GM23338 (cell line): Measurements from ENCODE around the gene KCNG3.

Experiments
- CREB1 ChIP-seq: fragments of 250-450 bp; sonication (Bioruptor Pico); IDR thresholded peaks from 2 replicates; pipeline ENCODE4 v1.5.0; 2020; ENCODE audit warnings: low read depth, mild to moderate bottlenecking, moderate library complexity
- EZH2 ChIP-seq: fragments of 200-600 bp; sonication (generic); IDR thresholded peaks from one replicate; pipeline ENCODE4 v1.8.0; 2017; ENCODE audit warnings: antibody characterized with exemption, mild to moderate bottlenecking, low read depth; ENCODE audit not compliant: unreplicated experiment
- POLR2AphosphoS5 ChIP-seq: IDR thresholded peaks from 2 replicates; pipeline ENCODE4 v1.6.1; 2016; ENCODE audit warnings: antibody characterized with exemption, low read depth
- ZNF114 ChIP-seq: fragments of 250-450 bp; sonication (Bioruptor Pico); IDR thresholded peaks from 2 replicates; pipeline ENCODE4 v1.5.0; 2020; ENCODE audit warnings: mild to moderate bottlenecking, moderate library complexity
- TF ChIP-seq, protein P1 (sequence below): IDR thresholded peaks from one replicate; pipeline ENCODE4 v1.6.1; 2018; ENCODE audit warnings: antibody characterized with exemption; ENCODE audit not compliant: unreplicated experiment

DNA sequence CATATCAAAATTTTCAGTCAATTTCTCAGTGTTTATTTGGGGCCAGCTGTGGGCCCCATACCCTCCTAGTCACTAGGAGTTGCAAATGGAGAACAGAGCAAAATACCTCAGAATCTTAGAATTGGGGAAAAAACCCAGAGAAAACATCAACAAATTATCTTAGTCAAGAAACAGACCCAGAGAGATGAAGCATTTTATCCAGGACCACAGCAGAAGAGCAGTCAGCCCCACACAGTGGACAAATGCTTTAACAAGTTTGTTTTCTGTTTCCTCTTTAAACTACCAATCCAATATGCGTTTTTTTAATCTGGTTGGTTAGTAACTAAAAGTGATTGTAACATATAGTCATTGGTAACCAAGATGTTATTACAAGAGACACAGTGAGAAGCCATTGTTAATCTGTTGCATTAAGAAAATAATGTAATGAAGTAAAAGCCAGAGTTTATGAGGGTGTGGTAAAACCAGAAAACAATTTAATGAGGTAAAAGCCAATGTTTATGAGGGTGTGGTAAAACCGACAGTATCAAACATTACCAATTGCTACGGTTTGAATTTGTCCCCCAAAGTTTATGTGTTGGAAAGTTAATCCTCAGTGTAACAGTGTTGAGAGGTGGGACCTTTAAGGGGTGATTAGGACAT, 72.1 kb downstream of the KCNG3 start:
- TF ChIP-seq CREB1 (CRISPR knock-in tag) (no peak), EZH2 (no peak), POLR2AphosphoS5 (no peak), ZNF114 (CRISPR knock-in tag) (no peak)
- TF ChIP-seq, protein P1, sequence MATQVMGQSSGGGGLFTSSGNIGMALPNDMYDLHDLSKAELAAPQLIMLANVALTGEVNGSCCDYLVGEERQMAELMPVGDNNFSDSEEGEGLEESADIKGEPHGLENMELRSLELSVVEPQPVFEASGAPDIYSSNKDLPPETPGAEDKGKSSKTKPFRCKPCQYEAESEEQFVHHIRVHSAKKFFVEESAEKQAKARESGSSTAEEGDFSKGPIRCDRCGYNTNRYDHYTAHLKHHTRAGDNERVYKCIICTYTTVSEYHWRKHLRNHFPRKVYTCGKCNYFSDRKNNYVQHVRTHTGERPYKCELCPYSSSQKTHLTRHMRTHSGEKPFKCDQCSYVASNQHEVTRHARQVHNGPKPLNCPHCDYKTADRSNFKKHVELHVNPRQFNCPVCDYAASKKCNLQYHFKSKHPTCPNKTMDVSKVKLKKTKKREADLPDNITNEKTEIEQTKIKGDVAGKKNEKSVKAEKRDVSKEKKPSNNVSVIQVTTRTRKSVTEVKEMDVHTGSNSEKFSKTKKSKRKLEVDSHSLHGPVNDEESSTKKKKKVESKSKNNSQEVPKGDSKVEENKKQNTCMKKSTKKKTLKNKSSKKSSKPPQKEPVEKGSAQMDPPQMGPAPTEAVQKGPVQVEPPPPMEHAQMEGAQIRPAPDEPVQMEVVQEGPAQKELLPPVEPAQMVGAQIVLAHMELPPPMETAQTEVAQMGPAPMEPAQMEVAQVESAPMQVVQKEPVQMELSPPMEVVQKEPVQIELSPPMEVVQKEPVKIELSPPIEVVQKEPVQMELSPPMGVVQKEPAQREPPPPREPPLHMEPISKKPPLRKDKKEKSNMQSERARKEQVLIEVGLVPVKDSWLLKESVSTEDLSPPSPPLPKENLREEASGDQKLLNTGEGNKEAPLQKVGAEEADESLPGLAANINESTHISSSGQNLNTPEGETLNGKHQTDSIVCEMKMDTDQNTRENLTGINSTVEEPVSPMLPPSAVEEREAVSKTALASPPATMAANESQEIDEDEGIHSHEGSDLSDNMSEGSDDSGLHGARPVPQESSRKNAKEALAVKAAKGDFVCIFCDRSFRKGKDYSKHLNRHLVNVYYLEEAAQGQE, result no peak
